HG02763 (cell line): ENCODE data around the gene TEAD1.

ENCODE experiments used
- ATAC-seq: cut with Tn5 transposase; IDR thresholded peaks from one replicate; pipeline ENCODE4 v1.9.1; 2021; ENCODE audit warnings: mild to moderate bottlenecking, moderate library complexity; ENCODE audit not compliant: unreplicated experiment

Gene TEAD1

DNA sequence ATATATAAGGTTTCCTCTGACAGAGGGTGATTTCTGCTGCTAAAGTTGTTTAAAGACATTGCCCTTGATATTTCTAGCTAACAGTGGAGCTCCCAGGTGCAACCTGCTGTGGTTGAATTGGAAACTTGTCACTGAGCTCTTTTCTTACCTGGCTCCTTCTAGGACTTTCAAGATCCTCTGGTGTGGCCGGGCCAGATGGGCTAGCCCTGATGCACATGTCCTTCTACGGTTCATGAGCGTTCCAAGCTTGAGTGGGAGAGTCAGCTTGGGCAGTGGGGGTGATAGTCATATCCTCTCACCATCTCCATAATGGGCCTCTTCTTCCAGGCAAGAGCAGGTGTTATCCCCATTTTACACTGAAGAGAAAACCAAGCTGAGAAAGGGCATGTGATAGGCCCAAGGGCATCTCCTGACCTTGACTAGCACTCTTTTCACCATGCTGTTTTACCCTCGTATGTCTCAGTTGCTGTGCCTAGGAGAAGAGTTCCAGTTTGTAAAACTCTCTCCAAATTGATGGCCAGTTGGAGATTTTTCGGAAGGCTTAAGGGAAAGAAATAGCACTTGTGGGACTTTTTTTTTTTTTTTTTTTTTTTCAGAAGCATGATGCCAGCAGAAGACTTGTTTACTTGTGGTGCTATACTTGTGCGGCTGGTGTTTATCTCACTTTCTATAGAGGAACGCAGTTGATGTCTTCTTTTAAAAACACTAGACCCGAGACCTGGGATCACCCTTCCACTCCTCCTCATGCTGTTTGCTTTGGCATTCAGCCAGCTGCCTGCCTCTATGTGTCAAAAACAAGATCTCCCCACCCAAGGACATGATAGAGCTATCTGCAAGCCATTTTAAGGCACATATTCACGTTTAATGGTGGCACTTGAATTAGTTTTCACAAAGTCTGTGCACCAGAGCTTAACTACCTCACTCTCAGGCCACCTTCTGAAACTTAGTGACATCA, 32.6 kb downstream of the TEAD1 start:
- ATAC-seq: no peak

DNA sequence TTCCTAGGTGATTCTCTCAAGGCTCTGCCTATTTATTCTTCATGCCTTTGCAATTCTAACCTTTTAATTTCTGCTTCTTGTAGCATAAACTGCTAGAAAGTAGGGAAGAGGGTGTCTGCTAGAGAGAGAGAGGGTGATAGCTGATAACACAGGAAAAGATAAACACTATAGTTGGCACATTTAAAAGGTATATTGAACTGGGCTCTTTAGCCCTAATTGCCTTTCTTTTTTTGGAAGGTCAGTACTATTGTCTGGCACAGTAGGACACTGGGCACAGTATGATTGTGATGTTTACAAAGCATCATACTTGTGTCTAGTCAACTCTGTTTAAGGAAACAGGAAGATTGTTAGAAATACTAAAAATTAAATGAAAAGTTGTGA, 33.3 kb downstream of the TEAD1 start:
- ATAC-seq: no peak

DNA sequence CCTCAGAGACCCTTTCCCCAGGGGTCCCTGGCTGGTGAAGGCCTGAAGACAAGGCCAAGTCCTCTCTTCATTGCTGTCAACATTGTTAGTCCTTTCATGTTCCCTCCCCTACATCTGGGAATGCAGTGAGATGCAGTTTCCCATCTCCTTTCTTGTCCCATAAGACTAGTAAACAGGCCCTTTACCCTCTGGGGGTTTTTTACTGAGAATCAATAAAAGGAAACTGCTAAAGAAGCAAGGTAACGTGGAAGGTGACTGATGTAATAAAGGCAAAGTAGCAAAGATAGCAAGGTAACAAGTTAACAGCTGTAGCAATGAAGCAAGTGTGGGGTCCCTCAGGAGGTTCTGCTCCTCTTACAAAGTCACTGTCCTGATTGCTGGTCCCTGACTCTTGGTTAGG, 37.3 kb downstream of the TEAD1 start:
- no peak for ATAC-seq

DNA sequence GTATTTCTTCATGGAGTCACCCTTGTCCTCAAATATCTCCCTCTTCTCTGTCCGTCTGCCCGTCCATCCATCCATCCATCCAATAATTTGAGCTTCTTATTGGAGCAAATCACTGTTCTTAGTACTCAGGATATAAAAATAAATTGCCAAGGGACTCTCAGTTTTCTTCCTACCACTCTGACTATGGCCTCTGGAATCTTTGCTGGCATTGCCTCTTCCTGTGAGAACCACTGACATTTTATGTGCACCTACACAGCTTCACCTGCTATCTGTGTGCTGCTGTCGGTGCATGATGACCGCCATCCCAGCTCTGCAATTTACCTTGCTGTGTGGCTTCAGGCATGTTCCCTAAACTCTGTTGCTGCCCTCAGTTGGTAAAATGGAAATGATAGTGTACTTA, 37.9 kb downstream of the TEAD1 start:
- ATAC-seq: no peak

DNA sequence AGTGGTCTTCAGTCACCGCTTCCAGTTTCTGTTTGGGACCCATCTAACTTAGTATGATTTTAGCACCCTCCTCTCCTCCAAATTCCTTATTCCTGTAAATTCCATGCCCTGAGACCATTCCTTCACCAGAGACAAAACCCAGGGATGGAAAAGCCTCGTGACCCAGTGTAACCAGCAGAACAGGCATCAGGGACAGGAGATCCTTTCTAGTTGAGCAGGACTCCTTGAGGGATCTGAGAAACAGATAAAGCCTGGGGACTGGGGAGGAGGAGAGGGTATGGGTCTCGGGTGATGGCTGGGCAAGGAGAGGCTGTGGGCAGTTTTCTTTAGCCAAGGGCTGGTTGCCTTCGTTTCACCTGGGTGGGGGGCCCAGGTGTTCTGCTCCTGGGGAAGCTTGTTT, 40.9 kb downstream of the TEAD1 start:
- ATAC-seq: no peak

DNA sequence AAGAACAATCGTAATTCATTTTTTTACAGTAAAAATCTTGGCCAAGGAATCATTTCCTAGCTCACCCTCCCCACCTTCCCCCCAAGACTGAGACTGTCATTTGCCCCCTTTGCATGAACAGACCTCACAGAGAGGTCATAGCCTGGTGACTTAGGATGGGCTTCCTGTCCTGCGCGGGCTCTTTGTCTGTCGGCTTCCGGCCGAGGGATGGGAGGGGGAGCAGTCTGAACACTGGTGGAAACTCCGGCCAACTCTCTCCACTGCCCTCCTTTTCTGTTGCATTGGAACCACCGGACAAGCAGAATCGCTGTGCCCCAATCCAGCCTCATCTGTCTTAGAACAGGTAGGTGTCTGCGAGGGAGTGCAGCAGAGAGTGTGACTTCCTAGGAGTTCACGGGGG, 41.7 kb downstream of the TEAD1 start:
- ATAC-seq: no peak

DNA sequence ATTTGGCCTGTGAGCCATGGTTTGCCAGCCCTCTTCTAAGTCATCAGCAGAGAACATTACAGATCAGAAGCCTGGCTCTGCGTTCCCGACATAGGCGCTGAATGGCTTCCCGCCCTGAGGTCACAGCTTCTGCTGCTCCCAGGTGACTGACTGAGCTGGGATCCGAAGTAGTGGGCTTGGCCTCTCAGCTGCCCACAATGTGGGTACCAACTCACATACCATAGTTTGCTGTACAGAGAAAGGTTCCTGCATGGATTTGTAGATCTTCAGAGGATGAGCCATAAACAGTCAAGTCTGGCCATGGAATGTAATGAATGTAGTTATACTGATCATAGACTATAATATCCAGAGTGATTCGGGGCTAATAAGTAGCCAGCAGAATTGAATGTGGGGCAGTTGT, 42.6 kb downstream of the TEAD1 start:
- no peak for ATAC-seq

DNA sequence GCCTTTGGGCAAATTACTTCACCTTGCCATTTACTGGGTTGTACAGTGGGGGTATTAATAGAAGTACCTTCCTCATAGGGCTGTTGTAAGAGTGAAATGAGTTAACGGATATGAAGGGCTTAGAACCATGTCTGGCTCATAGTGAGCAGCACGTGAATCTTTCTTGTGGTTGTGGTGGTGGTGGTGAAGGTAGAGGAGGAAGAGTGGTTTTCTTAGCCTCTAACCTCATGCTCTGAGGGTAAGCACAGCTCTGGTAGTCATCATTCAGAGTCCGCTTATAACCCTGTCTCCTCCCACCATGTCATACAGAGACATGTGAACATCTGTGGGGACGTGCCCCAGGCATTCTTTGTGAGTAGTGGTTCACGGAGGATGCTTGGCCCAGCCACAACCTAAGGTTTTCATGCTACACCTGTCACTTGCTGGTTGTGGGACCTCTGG, 43.6 kb downstream of the TEAD1 start:
- peak; percentile 74 for ATAC-seq

DNA sequence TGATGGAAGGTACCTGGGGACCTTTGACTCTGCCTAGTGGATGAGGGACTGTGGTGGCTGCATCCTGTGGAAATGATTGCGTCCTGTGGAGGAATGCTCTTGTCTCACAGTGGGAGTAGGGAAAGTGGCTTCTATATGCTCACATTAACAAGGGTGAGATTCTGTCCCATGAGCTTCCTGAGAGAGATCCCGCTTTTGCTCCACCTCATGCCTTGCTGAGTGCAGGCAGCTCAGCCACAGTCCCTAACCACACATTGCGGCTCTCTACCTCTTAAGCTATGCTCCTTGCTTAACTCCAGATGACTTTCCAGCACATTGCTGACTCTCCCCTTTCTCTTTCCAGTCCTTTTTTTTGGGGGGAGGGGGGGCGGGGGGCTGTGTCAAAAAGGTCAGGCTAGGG, 45.0 kb downstream of the TEAD1 start:
- no peak for ATAC-seq

DNA sequence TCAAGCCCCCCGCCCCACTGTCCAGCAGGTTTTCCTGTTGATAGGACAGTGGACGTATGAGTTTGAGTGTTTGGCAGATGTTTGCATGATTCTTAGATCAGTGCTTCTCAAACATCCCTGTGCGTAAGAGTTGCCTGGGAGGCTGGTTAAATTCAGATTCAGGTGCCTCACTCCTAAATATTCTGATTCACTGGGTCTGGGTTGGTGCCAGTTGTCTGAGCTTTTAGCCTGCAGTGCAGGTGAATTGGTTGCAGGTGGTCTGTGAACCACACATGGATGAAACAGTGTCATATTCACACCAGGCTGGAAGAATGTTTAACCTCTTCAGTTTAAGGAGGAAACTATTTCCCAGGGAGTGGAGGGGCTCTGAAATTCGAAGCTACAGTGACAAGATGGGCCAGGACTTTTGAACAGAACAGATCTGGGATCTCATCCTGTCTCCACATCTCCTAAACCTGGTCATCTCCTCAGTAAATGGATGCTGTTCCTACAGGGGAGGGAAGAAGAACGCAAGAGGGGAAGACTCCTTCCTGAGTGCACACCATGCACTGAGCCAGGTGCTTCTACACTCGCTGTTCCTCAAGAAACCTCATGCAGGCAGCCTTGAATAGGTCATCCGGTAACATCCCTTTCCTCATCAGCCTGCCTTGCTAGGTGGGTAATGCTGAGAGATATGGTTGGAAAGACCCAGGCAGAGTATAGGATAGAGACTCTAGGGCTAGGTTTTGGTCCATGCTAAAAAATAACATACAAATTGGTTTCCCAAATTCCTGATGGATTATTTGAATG, 47.8 kb downstream of the TEAD1 start:
- no peak for ATAC-seq

DNA sequence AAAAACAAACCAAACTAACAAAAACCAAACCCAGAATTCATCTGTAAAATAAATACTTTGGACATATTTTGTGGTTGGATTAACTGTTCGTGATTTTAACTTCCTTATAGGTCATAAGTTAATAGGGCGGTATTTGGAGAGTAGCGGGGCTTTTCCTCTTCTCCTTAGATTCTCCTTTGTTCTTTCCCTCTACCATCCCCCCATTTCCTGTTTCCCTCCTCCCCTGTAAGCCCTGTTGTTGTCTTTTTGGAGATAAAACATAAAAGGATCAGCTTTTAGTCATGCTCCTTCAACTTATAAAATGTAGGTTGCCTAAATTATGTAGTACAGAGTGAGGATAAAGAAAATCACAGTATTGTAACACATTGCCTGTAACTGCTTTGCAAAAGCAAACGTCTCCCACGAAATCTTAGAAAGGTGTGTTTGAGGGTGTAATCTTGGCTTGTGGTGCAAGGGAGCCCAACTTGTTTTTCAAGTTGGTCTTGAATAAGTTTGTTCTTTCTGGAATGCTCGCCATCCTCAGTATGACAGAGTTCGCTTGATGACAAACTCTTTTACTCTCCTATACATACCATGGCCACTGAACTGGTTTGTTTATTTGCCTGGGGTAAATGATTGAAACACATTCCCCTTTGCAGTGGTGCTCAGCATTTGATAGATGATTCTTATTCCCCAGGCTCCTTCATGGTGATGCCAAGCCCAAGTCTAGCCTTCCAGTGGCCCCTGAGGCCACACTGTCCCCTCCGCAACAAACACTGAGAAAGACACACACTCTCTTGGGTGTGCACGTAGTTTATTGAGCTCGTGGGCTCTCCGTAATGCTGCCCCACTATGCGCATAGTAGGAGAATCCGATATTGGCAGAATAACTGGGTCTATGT, 49.4 kb downstream of the TEAD1 start:
- no peak for ATAC-seq

DNA sequence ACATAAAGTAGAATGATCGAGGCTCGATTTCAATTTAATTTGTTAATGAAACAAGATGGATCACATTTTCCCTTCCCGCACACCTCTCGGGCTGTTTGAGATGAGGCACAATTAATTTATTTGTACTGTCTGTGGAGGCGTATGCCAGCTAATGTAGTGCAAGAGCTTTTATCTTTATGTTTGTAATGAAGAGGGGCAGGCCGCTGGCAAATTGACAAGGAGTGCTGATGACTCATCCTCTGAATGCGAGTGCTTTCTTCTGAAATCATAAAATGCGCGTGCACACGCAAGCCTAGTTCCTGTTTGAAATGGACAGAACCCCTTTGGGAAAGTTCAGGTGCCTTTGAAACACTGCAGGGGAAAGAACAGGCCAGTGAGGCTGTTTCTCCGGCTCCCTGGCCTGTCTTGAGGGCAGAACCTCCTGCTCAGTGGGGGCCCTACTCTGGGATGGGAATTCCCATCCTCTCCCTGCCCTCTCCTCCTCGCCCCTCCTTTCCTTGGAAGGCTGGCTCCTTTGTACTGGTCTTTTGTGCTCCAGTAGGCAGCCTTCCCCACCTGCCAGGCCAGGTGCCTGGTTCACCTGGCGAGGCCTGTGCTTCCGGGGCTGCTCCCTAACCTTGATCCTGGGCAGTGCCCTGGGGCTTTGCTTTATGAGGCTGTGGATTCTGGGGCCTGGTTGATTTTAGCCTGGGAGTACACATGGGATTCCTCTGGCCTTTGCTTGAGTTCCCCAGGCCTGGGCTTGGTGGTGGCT, 50.3 kb downstream of the TEAD1 start:
- ATAC-seq: no peak

DNA sequence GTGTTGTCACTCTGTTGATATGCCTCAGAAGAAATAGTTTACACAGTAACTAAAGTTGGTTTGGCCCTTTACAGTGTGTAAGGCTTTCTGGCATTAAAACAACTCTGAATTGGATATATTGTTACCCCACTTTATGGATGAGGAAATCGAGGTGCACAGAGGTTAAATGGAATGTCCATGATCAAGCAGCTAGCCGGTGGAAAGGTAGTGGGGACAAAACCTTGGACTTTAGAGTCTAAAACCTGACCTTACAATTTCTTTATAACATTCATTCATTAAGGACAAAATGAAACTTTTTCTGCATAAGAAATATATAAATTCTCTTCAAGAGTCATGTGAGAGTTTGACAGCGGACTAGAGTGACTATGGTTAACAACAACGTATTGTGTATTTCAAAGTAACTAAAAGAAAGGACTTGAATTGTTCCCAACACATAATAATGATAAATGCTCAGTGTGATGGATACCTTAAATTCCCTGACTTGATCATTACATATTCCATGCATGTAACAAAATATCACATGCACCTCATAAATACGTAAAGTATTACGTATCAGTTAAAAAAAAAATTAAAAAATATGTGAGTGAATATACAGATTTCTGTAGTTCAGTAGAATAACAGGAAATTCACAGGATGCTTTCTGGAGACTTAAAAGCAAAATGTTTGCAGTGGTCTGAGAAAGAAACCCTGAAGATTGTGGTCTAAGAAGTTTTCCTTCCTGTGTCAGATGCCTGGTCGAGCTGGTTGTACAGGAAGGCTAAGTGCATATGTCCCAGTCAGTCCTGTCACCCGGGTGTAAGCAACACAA, 51.0 kb downstream of the TEAD1 start:
- no peak for ATAC-seq

DNA sequence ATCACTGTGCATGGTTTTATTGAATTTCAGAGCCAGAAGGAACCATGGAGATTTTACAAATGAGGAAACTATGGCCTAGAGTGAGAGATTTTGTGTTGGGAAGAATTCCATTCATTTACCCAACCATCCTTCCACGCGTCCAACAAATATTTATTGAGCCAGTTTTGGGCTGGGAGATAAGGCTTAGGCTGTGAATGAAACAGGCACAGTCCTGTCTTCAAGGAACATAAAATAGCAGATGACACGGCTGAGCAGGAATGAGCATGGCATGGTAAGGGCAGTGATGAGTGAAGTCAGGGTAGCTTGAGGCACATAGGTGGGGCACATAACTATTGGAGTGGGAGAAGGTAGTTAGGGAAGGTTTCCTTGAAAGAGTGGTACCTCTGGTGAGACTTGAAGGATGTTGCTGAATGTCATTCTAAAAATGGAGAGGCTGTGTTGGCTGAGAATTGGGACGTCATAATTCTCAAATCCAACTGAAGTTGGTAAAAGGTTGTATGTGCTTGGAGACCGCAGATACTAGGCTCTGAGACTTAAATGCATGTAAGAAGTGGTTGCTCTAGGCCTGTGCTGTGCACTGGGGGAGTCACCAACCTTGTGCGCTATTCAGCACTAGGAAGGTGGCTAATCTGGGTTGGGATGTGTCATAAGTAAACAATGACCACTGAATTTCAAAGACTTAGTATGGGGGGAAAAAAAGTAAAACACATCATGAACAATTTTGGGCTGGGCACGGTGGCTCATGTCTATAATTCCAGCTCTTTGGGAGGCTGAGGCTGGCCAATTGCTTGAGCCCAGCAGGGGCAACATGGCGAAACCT, 51.9 kb downstream of the TEAD1 start:
- no peak for ATAC-seq

DNA sequence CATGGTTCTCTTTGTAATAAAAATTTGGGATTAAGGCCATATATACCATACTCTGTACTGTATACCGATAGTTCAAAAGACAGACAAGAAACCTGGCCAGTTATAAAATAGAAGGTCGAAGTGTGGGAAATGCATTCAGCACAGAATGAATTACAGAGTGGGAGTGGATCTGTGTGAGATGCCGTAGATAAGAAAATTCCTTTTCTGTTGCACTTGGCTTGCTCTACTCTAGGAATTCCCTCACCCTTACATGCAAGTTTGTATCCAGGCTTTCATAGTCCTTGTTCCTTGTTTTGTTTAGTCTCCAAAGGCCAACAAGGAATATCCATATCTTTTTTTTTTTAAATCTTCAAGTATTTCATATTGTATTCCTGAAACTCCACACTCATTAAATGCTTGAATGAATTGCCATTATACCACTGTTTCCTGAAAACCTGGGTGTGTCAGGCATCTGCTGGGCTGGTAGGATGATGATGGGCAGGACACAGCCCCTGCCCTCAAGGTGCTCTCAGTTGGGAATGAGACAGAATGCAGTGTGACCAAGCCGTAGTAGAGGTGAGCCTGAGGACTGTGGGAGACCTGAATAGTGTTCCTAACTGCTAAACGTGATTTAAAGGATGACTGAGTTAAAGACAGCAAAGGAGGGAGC, 53.5 kb downstream of the TEAD1 start:
- no peak for ATAC-seq

DNA sequence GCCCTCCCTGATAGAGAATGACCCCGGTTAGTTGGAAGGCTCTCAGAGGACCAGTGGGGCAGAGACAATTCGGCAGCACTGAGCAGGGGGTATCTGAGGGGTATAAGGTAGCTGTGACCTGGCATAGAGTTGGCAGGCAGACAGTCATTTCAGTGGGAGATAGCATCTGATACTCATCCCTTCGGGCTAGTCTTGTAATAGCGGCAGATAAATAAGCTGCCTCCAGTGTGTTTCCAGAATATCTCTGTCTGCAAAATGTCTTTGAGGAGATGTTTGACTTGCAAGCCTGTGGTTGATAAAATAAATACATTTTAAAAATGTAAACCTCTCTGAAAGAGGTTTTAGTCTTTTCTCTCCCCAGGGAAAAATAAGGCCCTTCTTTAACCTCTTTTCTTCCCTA, 54.2 kb downstream of the TEAD1 start:
- ATAC-seq: no peak

DNA sequence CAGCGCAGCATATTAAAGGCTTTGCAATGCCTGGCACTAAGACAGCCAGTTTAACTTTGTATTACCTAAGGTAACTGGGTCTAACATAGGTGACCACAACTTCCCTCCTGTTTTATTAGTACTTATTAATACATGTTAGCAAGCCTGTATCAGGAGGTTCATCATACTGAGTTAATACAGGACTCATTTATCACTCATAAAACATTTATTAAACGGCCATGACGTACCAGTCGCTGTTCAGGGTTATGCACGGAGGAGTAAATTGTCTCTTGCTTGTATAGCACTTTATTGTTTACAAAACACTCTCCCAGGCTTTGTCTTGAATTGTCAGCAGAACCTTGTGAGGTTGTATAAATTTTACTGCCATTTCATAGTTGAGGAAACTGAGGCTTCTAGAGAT, 55.7 kb downstream of the TEAD1 start:
- ATAC-seq: no peak

DNA sequence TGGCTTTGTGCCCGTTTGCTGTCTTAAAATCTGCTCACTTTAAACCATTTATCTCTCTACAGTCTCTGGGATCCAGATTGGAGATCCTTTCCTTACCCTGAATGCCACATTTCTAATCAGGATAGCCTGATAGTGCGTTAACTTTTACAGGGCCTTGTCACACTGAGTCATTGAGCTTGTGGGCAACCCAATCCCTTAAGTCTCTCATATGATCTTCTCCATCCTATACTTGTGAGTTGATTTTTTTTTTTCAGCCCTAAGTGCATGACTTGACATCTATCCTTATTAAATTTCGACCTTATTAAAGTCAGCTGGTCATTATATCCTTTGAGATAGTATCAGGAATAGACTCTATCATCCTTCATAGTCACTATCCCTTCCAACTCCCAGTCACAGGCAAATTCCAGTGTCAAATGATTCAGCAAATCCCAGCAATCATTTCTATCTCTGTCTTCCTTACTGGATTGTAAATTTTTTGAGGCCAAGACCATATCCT, 57.7 kb downstream of the TEAD1 start:
- no peak for ATAC-seq
